Measurements from ENCODE around the gene RGS17.

The RGS17 gene

DNA sequence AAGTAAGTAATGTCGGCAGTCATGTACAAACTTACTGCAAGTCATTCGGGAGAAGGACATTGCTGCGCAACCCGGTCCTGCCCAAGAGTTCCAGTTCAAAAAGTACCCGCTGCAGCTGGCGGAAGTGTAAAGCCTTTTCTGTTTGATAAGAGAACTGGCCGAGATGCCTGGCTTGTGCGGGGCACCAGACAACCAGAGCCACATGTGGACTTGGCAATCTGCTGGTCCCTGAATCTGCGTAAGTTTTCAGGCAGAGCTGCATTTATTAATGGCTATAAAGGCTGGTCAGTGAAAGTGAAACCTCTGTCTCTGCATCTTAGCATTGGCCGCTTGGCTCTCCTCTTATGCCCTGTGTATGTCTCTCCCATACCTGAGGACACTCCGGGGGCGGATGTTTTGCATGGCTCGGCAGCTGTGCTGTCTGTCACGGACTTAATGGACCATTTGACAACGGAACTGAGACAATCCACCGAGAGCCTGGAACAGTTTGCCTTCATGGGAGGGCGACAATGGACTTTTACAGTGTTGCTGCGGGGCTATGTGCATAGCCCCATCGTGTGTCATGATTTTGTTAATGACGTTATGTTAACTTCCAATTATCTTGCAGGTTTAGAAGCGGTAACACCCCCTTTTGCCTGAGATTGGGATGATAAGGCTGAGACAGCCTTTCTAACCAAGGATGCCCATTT is 19.8 kb upstream of the RGS17 start:
- no peak overlapping the region for H2BK12ac ChIP-seq (ENCODE audit: low read length)
- H4K91ac ChIP-seq (ENCODE audit: low read depth, low read length), result no peak overlapping the region
- H3K4ac ChIP-seq (ENCODE audit: low read depth, low read length), result no peak overlapping the region
- H2BK5ac ChIP-seq (ENCODE audit: low read depth, low read length, poor library complexity), result no peak overlapping the region
- H3K79me1 ChIP-seq (ENCODE audit: low read length), result no peaks in the 10 kb centered on the region
- H4K12ac ChIP-seq (ENCODE audit: low read depth, low read length), result no peak overlapping the region
- no peak overlapping the region for H4K8ac ChIP-seq (ENCODE audit: low read depth, low read length)
- no peaks in the 10 kb centered on the region for H3K79me2 ChIP-seq (ENCODE audit: control insufficient read depth, insufficient read depth, low read length, poor library complexity)
- H2AFZ ChIP-seq (ENCODE audit: insufficient read depth, low read length, poor library complexity), result no peak overlapping the region
- no peak overlapping the region for H3K14ac ChIP-seq (ENCODE audit: low read length)
- no peak overlapping the region for H2BK120ac ChIP-seq (ENCODE audit: insufficient read depth, low read length, poor library complexity)
- H3K27ac ChIP-seq (ENCODE audit: low read depth, low read length), result no peak overlapping the region
- no peak overlapping the region for H3K23ac ChIP-seq (ENCODE audit: low read length)
- no peaks in the 10 kb centered on the region for H3K4me1 ChIP-seq (ENCODE audit: control insufficient read depth in 1 of 2, insufficient read depth in 2 of 2, low read length in 2 of 2)
- H3K18ac ChIP-seq (ENCODE audit: low read length), result no peak overlapping the region
- H3K9me3 ChIP-seq (ENCODE audit: insufficient read depth, low read depth, low read length), result no peaks in the 10 kb centered on the region
- no peak overlapping the region for H3K4me3 ChIP-seq (ENCODE audit: low read depth, low read length)
- no peak overlapping the region for H2AK5ac ChIP-seq (ENCODE audit: low read length)
- H3K27me3 ChIP-seq (ENCODE audit: insufficient read depth, low read length), result no peaks in the 10 kb centered on the region
- no peaks in the 10 kb centered on the region for H3K36me3 ChIP-seq (ENCODE audit: control insufficient read depth in 1 of 2, insufficient read depth in 2 of 2, low read length in 2 of 2)
- H3K4me2 ChIP-seq (ENCODE audit: low read length), result no peak overlapping the region
- no peak overlapping the region for H3K9ac ChIP-seq (ENCODE audit: low read length)
- DNase-seq, result peak in 1 of 2 donors; percentile 17
- WGBS (ENCODE audit: extremely low coverage, insufficient coverage, insufficient read length), result no CpG with 5 or more reads among the region's 21 CpGs

DNA sequence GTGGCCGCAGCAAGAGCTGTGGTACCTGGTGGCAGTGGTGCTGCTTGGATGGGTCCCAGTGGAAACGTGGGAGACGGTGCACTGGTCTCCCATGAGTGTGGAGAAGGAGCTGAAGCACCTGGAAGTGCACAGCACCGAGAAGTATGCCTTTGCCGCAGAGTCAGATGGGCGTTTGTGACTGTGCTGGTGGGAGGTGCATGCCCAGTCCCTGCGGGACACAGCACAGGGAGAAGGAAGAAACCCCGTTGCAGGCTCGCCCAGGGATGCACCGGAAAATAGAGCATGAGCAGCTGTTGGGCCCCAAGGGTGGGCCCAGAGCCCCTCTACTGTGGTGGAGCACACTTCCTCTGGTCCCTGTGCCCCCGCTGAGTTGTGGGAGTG is 19.3 kb upstream of the RGS17 start:
- no peak for DNase-seq
- no peaks in the 10 kb centered on the region for H3K9me3 ChIP-seq (ENCODE audit: insufficient read depth, low read depth, low read length)
- H3K23ac ChIP-seq (ENCODE audit: low read length), result no peak overlapping the region
- H2BK5ac ChIP-seq (ENCODE audit: low read depth, low read length, poor library complexity), result no peak overlapping the region
- H4K8ac ChIP-seq (ENCODE audit: low read depth, low read length), result no peak overlapping the region
- no peak overlapping the region for H2AK5ac ChIP-seq (ENCODE audit: low read length)
- H3K9ac ChIP-seq (ENCODE audit: low read length), result no peak overlapping the region
- no peaks in the 10 kb centered on the region for H3K79me1 ChIP-seq (ENCODE audit: low read length)
- H3K4ac ChIP-seq (ENCODE audit: low read depth, low read length), result no peak overlapping the region
- H3K14ac ChIP-seq (ENCODE audit: low read length), result no peak overlapping the region
- H3K79me2 ChIP-seq (ENCODE audit: control insufficient read depth, insufficient read depth, low read length, poor library complexity), result no peaks in the 10 kb centered on the region
- no peaks in the 10 kb centered on the region for H3K27me3 ChIP-seq (ENCODE audit: insufficient read depth, low read length)
- no peak overlapping the region for H2BK12ac ChIP-seq (ENCODE audit: low read length)
- no peak overlapping the region for H2BK120ac ChIP-seq (ENCODE audit: insufficient read depth, low read length, poor library complexity)
- no CpG with 5 or more reads among the region's 11 CpGs for WGBS (ENCODE audit: extremely low coverage, insufficient coverage, insufficient read length)
- no peaks in the 10 kb centered on the region for H3K4me1 ChIP-seq (ENCODE audit: control insufficient read depth in 1 of 2, insufficient read depth in 2 of 2, low read length in 2 of 2)
- H3K4me2 ChIP-seq (ENCODE audit: low read length), result no peak overlapping the region
- no peak overlapping the region for H4K91ac ChIP-seq (ENCODE audit: low read depth, low read length)
- H3K36me3 ChIP-seq (ENCODE audit: control insufficient read depth in 1 of 2, insufficient read depth in 2 of 2, low read length in 2 of 2), result no peaks in the 10 kb centered on the region
- H4K12ac ChIP-seq (ENCODE audit: low read depth, low read length), result no peak overlapping the region
- no peak overlapping the region for H3K4me3 ChIP-seq (ENCODE audit: low read depth, low read length)
- no peak overlapping the region for H3K18ac ChIP-seq (ENCODE audit: low read length)
- no peak overlapping the region for H2AFZ ChIP-seq (ENCODE audit: insufficient read depth, low read length, poor library complexity)
- H3K27ac ChIP-seq (ENCODE audit: low read depth, low read length), result no peak overlapping the region

DNA sequence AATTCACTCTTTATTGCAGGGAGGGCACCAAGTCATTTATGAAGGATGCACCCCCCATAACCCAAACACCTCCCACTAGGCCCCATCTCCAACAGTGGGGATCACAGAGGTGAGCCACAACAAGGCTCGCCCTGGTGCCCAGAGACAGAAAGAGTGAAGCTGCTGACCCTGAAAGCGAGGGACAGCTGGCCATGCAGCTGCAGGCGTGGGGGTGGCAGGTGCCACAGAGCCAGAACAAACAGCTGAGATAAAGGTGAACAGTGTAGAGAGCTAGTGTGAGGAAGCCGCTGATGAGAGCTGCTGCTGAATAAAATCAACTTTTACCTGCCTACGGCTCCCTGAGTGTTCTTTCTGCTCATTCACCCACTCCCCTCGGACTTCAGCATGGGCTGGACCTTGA is 18.8 kb upstream of the RGS17 start:
- no peak overlapping the region for H2BK5ac ChIP-seq (ENCODE audit: low read depth, low read length, poor library complexity)
- H3K4me1 ChIP-seq (ENCODE audit: control insufficient read depth in 1 of 2, insufficient read depth in 2 of 2, low read length in 2 of 2), result no peaks in the 10 kb centered on the region
- no peaks in the 10 kb centered on the region for H3K36me3 ChIP-seq (ENCODE audit: control insufficient read depth in 1 of 2, insufficient read depth in 2 of 2, low read length in 2 of 2)
- DNase-seq, result no peak
- no peak overlapping the region for H3K4me3 ChIP-seq (ENCODE audit: low read depth, low read length)
- no peak overlapping the region for H4K91ac ChIP-seq (ENCODE audit: low read depth, low read length)
- no peaks in the 10 kb centered on the region for H3K27me3 ChIP-seq (ENCODE audit: insufficient read depth, low read length)
- no peak overlapping the region for H3K4ac ChIP-seq (ENCODE audit: low read depth, low read length)
- H2BK120ac ChIP-seq (ENCODE audit: insufficient read depth, low read length, poor library complexity), result no peak overlapping the region
- no peak overlapping the region for H4K8ac ChIP-seq (ENCODE audit: low read depth, low read length)
- no peak overlapping the region for H2AK5ac ChIP-seq (ENCODE audit: low read length)
- no peaks in the 10 kb centered on the region for H3K9me3 ChIP-seq (ENCODE audit: insufficient read depth, low read depth, low read length)
- no peak overlapping the region for H2BK12ac ChIP-seq (ENCODE audit: low read length)
- no peak overlapping the region for H2AFZ ChIP-seq (ENCODE audit: insufficient read depth, low read length, poor library complexity)
- no CpG with 5 or more reads among the region's 6 CpGs for WGBS (ENCODE audit: extremely low coverage, insufficient coverage, insufficient read length)
- no peak overlapping the region for H3K4me2 ChIP-seq (ENCODE audit: low read length)
- no peak overlapping the region for H4K12ac ChIP-seq (ENCODE audit: low read depth, low read length)
- no peak overlapping the region for H3K14ac ChIP-seq (ENCODE audit: low read length)
- H3K23ac ChIP-seq (ENCODE audit: low read length), result no peak overlapping the region
- H3K79me1 ChIP-seq (ENCODE audit: low read length), result no peaks in the 10 kb centered on the region
- no peaks in the 10 kb centered on the region for H3K79me2 ChIP-seq (ENCODE audit: control insufficient read depth, insufficient read depth, low read length, poor library complexity)
- no peak overlapping the region for H3K9ac ChIP-seq (ENCODE audit: low read length)
- H3K18ac ChIP-seq (ENCODE audit: low read length), result no peak overlapping the region
- no peak overlapping the region for H3K27ac ChIP-seq (ENCODE audit: low read depth, low read length)

DNA sequence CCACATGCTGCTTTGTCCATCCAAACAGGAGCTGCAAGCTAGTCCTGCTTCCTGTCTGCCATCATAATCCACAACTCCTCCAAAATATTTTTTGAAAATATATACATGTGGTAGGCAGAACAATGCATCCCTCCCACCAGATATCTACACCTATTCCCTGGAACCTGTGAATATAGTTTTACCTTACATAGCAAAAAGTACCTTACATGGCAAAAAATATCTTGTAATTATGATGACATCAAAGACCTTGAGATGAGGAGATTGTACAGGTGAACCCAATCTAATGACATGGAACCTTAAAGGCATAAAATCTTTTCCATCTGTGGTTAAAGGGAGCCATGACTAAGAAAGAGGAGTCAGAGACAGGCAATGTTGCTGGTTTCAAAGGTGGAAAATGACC is 15.3 kb upstream of the RGS17 start:
- Histone ChIP-seq H4K8ac (ENCODE audit: low read depth, low read length) (no peak overlapping the region), H3K27me3 (ENCODE audit: insufficient read depth, low read length) (no peaks in the 10 kb centered on the region), H3K4me3 (ENCODE audit: low read depth, low read length) (no peak overlapping the region), H3K36me3 (ENCODE audit: control insufficient read depth in 1 of 2, insufficient read depth in 2 of 2, low read length in 2 of 2) (no peaks in the 10 kb centered on the region), H2AFZ (ENCODE audit: insufficient read depth, low read length, poor library complexity) (no peak overlapping the region), H4K91ac (ENCODE audit: low read depth, low read length) (no peak overlapping the region), H3K23ac (ENCODE audit: low read length) (no peak overlapping the region), H3K9ac (ENCODE audit: low read length) (no peak overlapping the region), H3K14ac (ENCODE audit: low read length) (no peak overlapping the region), H3K4ac (ENCODE audit: low read depth, low read length) (no peak overlapping the region), H3K27ac (ENCODE audit: low read depth, low read length) (no peak overlapping the region), H3K4me1 (ENCODE audit: control insufficient read depth in 1 of 2, insufficient read depth in 2 of 2, low read length in 2 of 2) (no peaks in the 10 kb centered on the region), H3K79me1 (ENCODE audit: low read length) (no peaks in the 10 kb centered on the region), H4K12ac (ENCODE audit: low read depth, low read length) (no peak overlapping the region), H3K18ac (ENCODE audit: low read length) (no peak overlapping the region), H2BK5ac (ENCODE audit: low read depth, low read length, poor library complexity) (no peak overlapping the region), H3K4me2 (ENCODE audit: low read length) (no peak overlapping the region), H3K9me3 (ENCODE audit: insufficient read depth, low read depth, low read length) (no peaks in the 10 kb centered on the region), H3K79me2 (ENCODE audit: control insufficient read depth, insufficient read depth, low read length, poor library complexity) (no peaks in the 10 kb centered on the region), H2BK120ac (ENCODE audit: insufficient read depth, low read length, poor library complexity) (no peak overlapping the region), H2AK5ac (ENCODE audit: low read length) (no peak overlapping the region), H2BK12ac (ENCODE audit: low read length) (no peak overlapping the region)
- DNase-seq, result no peak
